Mammary microvascular endothelial cell (primary cell): ENCODE measurements around the gene CACNB3. TPM values are rescaled to one million over a fixed set of nuclear protein-coding genes. Genes with fewer than 3 reads are reported as not detected.

Experiments
- total RNA-seq: library from RNA; depleted of rRNA; stranded (reverse); fragments of >200 nt; gene quantifications from 2 replicates; pipeline ENCODE4 v1.2.3, GENCODE V29; 2015

The CACNB3 gene
- total RNA-seq, result 9.0 and 19.5 TPM in 2 replicates

DNA sequence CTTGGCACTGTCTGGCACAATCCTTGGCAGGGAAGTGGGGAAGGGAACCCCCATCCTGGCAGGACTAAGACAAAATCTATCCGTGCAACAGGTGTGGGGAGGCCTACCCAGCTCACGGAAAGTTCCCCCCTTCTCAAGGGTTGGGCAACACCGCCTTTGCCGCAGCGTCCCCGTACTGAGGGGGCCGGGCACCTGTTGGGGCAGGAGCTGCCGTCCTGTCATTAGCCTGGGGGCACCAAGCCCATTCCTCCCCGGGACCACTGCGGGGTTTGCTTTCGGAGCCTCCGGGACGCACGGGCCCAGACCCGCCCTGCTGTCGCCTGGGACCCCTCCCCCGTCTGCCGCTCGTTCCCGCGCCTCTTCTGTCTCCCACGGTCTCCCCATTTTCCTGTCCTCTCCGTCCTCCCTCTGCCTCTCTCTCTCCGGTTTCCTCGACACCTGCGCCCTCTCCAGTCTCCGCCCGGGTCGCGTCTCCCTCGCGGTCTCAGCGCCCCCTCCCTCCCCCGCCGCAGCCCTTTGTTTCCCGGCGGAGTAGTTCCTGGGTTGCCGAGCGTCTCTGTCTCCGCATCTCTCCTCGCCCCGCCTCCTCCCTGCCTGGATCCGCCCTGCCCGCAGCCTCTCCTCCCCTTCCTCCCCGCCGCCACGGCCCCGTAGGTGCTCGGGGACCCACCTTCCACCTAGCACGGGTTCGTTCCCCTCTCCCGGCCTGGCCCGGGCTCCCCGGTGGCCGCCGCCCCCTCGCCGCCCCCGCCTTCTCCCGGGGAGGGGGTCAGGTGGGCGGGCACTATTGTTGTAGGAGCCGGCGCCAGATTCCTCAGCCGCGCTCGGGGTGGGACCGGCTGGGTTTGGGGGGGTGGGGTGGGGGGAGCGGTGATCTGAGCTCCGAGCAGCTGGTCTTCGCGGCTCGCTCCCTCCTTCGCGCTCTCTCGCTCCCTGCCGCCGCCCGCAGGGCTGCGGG lies at the start of gene CACNB3:
Gene CACNB3 (plus strand): TSS at position 624 of the 958 bp plus-strand sequence. CDS start 434 bp downstream, outside the sequence.

DNA sequence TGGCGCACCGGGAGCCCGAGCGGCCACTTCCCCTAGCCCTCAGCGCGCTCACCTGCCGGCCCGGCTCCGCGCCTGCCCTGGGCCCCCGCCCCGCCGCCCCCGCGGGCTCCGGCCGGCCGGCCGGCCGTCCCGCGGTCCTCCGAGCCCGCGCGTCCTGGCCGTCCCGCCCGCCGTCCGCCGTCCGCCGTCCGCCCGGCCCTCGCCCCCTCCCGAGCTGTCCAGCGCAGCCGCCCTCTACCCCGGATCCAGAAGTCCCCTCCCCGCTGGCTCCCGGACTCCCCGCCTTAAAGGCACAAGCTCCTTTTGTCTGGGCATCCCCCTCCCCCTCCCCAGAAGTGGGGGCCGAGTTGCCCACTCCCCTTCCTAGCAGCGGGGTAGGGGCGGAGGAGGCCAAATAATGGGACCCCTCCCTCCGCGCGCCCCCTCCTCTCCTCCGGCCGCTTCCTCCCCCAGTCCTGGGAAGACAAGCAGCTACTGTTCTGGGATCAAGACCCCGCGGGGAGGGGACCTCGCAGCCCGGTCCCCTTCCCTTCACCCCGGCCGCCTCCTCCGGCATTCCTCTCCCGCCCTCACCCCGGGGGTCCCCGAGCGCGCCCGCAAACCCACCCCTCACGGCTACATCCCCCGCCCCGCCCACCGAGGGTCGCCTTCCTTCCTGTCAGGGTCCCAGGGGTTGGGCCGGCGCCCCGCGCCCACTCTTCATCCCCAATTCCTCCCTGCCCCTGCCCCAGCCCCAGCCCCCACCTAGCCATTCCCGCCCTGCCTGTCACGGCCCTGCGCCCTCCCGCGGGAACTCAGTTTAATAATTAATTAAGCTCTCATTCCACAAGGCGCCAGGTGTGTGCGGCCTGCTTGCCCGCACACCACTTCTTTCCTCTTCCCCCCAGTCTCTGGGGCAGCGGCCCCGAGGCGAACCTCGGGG lies 29.2 kb upstream of the CACNB3 start, which contains the start of gene ADCY6:
Gene ADCY6 (minus strand): TSS at position 236 of the 922 bp plus-strand sequence. CDS start 5,655 bp downstream, outside the sequence.

DNA sequence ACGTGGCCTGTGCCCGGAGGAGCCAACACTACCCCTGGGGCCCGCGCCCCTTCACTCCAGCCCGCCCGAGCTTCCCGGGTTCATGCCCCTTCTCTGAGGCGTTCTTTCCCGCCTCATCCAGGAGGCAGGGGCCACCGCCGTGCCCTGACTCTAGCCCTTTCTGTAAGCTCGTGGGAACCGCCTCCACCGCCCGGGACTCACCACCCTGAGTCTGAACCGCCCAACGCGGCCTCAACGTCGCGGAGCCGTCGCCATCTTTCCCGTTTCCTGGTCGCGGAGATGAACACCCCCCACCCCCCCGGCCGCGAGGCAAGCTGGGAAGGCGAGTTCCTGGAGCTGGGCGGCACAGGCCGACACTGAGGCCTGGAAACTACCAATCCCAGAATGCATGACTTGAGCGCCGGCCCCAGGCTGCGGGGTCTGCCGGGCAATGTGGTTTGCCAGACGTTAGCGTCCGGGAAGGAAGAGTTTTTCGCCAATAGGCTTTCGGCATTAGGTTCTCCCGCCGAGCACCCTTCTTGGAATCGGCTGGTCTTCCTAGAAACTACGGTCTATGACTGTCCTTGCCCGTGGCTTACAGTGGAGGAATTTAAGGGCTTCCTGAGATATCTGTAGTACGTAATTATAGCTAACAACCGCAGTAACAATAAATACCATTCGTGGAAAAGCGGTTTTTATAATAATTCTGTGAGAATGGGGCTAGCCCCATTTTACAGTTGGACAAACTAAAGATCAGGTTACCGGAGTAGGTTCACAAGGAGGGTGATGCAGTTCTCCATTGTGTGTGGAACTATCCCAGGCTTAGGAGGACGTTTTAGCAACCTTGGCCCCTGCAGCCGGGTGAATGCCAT lies 33.8 kb downstream of the CACNB3 start, which contains the start of gene DDX23:
Gene DDX23 (minus strand): TSS at position 281 of the 851 bp plus-strand sequence. CDS start 6,381 bp downstream, outside the sequence.

DNA sequence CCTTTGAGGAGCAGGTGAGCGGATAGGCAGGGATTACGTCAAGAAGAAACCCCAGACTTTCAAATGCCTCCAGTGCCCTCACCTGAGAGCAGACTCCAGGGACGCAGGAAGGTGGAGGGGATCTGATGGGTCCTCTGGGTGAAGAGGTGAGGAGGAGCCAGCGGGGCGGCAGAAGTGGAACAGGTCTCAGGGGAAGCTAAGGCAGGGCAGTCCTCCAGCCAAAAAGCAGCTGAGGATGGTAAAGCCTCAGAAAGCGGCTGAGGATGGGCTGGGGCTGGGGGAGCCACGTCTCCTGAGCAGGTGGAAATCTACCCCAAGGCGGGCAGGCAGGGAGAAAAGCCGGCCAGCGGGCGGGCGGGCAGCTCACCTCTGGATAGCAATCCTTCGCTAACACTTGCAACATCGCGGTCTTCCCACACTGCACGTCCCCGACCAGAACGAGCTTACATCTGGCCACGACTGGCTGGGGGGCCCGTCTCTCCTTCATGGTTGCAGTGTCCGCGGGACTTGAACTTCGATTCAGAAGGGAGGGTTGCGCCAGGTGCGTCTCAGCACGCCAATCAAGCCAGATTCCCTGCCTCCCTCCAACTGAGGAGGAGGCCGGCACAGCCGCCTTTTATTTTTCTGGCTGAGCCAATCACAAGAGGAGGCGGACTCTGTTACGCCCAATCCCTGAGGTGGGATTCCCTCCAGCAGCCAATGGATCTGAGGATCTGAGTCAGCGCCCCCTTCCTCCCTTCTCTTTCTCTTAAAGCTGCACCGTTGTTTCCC lies 47.2 kb downstream of the CACNB3 start, which contains the start of gene RND1:
Gene RND1 (minus strand): TSS at position 590 of the 771 bp plus-strand sequence. CDS start 103 bp downstream, at position 487.

Other genes with a start within 250 kb of the CACNB3 start
- gene LALBA, start 248.4 kb upstream of the CACNB3 start, total RNA-seq, result not detected in 2 replicates
- 17.8 and 24.4 TPM in 2 replicates for gene KANSL2, start 136.3 kb upstream of the CACNB3 start, total RNA-seq
- gene CCNT1, start 101.8 kb upstream of the CACNB3 start, total RNA-seq, result 11.0 and 12.5 TPM in 2 replicates
- gene ADCY6, start 29.4 kb upstream of the CACNB3 start, total RNA-seq, result 16.9 and 19.7 TPM in 2 replicates
- gene DDX23, start 33.7 kb downstream of the CACNB3 start, total RNA-seq, result 73.7 and 74.7 TPM in 2 replicates
- 4.1 and 5.3 TPM in 2 replicates for gene RND1, start 47.4 kb downstream of the CACNB3 start, total RNA-seq
- 25.8 and 28.5 TPM in 2 replicates for gene FKBP11, start 107.0 kb downstream of the CACNB3 start, total RNA-seq
- gene ARF3, start 139.0 kb downstream of the CACNB3 start, total RNA-seq, result 109 and 119 TPM in 2 replicates
- gene WNT10B, start 153.2 kb downstream of the CACNB3 start, total RNA-seq, result not detected in 2 replicates
- gene WNT1, start 159.8 kb downstream of the CACNB3 start, total RNA-seq, result not detected in 2 replicates
- under 0.01 TPM in 1 of 2 replicates, not detected in the other for gene DDN, start 180.9 kb downstream of the CACNB3 start, total RNA-seq
- gene PRKAG1, start 200.3 kb downstream of the CACNB3 start, total RNA-seq, result 39.6 and 41.2 TPM in 2 replicates
- gene KMT2D, start 242.3 kb downstream of the CACNB3 start, total RNA-seq, result 15.9 and 39.8 TPM in 2 replicates